Transverse colon (tissue), 4 donors: ENCODE measurements around the gene MDGA2. TPM values are rescaled to one million over a fixed set of nuclear protein-coding genes. Genes with fewer than 3 reads are reported as not detected.

ENCODE experiments used
- DNase-seq: peaks from one replicate; pipeline ENCODE4 v3.0.0-alpha.2; 2019
- H3K27ac ChIP-seq, 4 donors: fragments of 200-600 bp; sonication (generic); 2 replicates each; pipeline ENCODE4 v1.5.1; 2016 to 2018; ENCODE audit warnings: inconsistent platforms in 4 of 4
- H3K27me3 ChIP-seq: fragments of 200-600 bp; sonication (generic); 2 replicates; pipeline ENCODE4 v1.5.1; 2017; ENCODE audit warnings: inconsistent platforms
- H3K36me3 ChIP-seq, 4 donors: fragments of 200-600 bp; sonication (generic); 2 replicates each; pipeline ENCODE4 v1.5.1; 2017 to 2019; ENCODE audit warnings: inconsistent platforms in 4 of 4
- H3K4me1 ChIP-seq, 4 donors: fragments of 200-600 bp; sonication (generic); 2 replicates each; pipeline ENCODE4 v1.5.1; 2017 to 2020; ENCODE audit warnings: inconsistent platforms in 4 of 4
- H3K4me3 ChIP-seq, 4 donors: fragments of 200-600 bp; sonication (generic); 1 replicate in 1 of 4; 2 replicates in 3 of 4; pipeline versions ENCODE4 v1.5.1 to v1.6.1; 2017 to 2019; ENCODE audit warnings: inconsistent platforms in 4 of 4
- H3K9me3 ChIP-seq, 2 donors: fragments of 200-600 bp; sonication (generic); 2 replicates each; pipeline ENCODE4 v1.5.1; 2017 to 2019; ENCODE audit warnings: inconsistent platforms in 2 of 2
- CTCF ChIP-seq, 5 experiments: fragments of 200-600 bp in 3 of 5; fragments of 450-650 bp in 2 of 5; sonication (generic) in 3 of 5; IDR thresholded peaks; 1 replicate in 2 of 5; 2 replicates in 3 of 5; pipeline ENCODE4 v1.5.1; 2016 to 2017; ENCODE audit warnings: antibody characterized with exemption in 5 of 5, inconsistent platforms in 3 of 5, mild to moderate bottlenecking in 2 of 5, moderate library complexity in 1 of 5
- EP300 ChIP-seq: sonication (generic); formaldehyde crosslinking; IDR thresholded peaks from one replicate; pipeline ENCODE4 v1.6.1; 2017; ENCODE audit warnings: antibody characterized with exemption, low read depth
- POLR2A ChIP-seq: fragments of 450-650 bp; IDR thresholded peaks from one replicate; pipeline ENCODE4 v1.6.1; 2016; ENCODE audit warnings: antibody characterized with exemption, mild to moderate bottlenecking, moderate library complexity
- POLR2AphosphoS5 ChIP-seq, 3 donors: sonication (generic); formaldehyde crosslinking; IDR thresholded peaks; one replicate each; pipeline ENCODE4 v1.6.1; 2016; ENCODE audit warnings: antibody characterized with exemption in 3 of 3
- WGBS, 2 donors: methylation state at CpG; one replicate each; pipeline ENCODE4 v1.1.5; 2018; ENCODE audit warnings: low coverage in 1 of 2; 5-methylcytosine and 5-hydroxymethylcytosine counted together
- in situ Hi-C, 4 donors: fragments of 200-750 bp; cut with MboI; loops; one replicate each; pipeline versions ENCODE4 v1.15.0 to v1.15.1; 2017; ENCODE audit warnings: low sequenced_read_pairs in 3 of 4, low pct_ligation_motif_present in 1 of 4, low pct_unique_long_range_greater_than_20kb in 1 of 4
- intact Hi-C: fragments of 100-400 bp; cut with DNase I; formaldehyde crosslinking; loops from one replicate; pipeline ENCODE4 v1.15.1; 2023; ENCODE audit warnings: low total_unique reads
- total RNA-seq, 4 donors: library from RNA; depleted of rRNA; stranded (reverse); fragments of >200 nt; gene quantifications; one replicate each; pipeline ENCODE4 v1.1.0, GENCODE V29; 2016

MDGA2 gene
- total RNA-seq = not detected

- Histone ChIP-seq H3K36me3 (no peaks in the 10 kb centered on the region), H3K27ac (no peak within 1 kb of the TSS), H3K27me3 (peaks cover 53% of the 10 kb centered on the region), H3K4me1 (peaks cover 0 to 11% (median 0%) of the 10 kb centered on the region in 4 donors), H3K4me3 (peak within 1 kb of the TSS in 2 of 4 donors; percentile 2 to 36), H3K9me3 (no peaks in the 10 kb centered on the region)
- intact Hi-C loops = no loop called here
- WGBS, 2 donors = 0 to 19% methylated on average over 10 to 89 of the region's 90 CpGs
- TF ChIP-seq CTCF (IDR thresholded peaks at IDR 0.05) (no peak), POLR2AphosphoS5 (IDR thresholded peaks at IDR 0.05) (no peak), POLR2A (no peak), EP300 (no peak)
- in situ Hi-C loops = no loop called here
- no peak for DNase-seq
Observed at GRCh38 chr14:47675466-47676314, at the start of gene MDGA2. Gene MDGA2, minus strand, starts transcription at chr14:47675605.

DNA sequence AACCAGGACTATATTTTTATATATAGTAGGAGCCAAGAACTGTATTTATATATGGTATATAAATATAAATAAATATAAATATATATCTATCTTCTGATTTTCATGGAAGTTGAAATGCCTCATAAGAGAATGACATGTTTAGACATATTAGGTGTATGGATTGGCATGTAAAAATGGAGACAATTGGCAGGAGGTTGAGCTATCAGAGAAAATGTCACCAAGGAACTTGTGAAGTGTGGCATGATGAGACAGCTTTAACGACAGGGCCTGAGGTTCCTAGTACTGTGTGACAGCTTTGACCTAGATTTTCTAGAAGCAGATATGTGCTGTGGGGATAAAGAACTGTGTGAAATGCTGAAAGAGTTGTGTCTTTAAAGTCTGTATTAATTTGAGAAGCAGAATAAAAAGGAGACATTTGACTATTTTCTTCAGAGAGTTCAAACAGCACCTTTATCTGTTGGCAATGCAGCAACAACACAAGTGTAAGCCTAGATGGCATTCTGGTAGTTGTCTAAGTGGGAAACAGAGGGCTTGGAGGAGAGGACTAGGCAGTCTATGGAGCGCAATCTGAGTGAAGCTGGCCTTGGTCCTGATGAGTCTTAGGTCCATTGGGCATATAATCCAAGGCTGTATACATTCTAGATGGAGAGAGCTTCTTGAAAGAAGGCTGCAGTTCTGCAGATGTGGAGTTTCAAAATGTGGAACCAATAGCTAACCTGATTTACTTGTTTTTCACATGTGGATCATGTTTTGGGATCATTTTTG lies 47.7 kb upstream of the MDGA2 start:
- DNase-seq = no peak
- Histone ChIP-seq H3K4me3 (no peak overlapping the region), H3K27me3 (no peaks in the 10 kb centered on the region), H3K27ac (no peak overlapping the region), H3K4me1 (no peaks in the 10 kb centered on the region), H3K36me3 (no peaks in the 10 kb centered on the region), H3K9me3 (no peaks in the 10 kb centered on the region)
- in situ Hi-C loops = no loop called here
- intact Hi-C loops = no loop called here
- TF ChIP-seq EP300 = no peak
- TF ChIP-seq POLR2A = no peak
- TF ChIP-seq CTCF (IDR thresholded peaks at IDR 0.05) = no peak
- TF ChIP-seq POLR2AphosphoS5 (IDR thresholded peaks at IDR 0.05) = no peak
- WGBS, 2 donors = 85 to 86% methylated on average over 1 to 2 of the region's 2 CpGs

DNA sequence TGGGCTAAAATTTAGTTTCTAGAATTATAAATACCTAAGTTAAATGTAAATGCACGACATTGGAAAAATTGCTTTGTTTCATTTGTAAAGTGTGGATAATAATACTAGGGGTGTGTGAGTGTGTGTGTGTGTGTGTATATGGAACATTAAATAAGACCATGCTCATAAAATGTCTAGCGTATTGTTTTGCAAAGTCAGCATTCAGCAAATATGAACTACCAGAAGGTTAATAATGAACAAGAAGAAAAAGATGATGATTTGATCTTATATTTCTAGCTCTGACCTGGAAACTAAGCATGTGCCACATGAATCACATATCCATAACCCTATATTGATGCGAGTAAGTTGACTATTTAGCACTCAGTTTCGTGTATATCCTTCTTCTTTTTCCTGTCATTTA lies 44.9 kb upstream of the MDGA2 start:
- Histone ChIP-seq H3K27ac (no peak overlapping the region), H3K36me3 (no peaks in the 10 kb centered on the region), H3K9me3 (no peaks in the 10 kb centered on the region), H3K27me3 (no peaks in the 10 kb centered on the region), H3K4me3 (no peak overlapping the region), H3K4me1 (no peaks in the 10 kb centered on the region)
- in situ Hi-C loops = no loop called here
- WGBS, 2 donors = 63 to 66% methylated on average over 4 of the region's 4 CpGs
- DNase-seq = no peak
- intact Hi-C loops = no loop called here
- TF ChIP-seq POLR2A (no peak), CTCF (IDR thresholded peaks at IDR 0.05) (no peak), EP300 (no peak), POLR2AphosphoS5 (IDR thresholded peaks at IDR 0.05) (no peak)

DNA sequence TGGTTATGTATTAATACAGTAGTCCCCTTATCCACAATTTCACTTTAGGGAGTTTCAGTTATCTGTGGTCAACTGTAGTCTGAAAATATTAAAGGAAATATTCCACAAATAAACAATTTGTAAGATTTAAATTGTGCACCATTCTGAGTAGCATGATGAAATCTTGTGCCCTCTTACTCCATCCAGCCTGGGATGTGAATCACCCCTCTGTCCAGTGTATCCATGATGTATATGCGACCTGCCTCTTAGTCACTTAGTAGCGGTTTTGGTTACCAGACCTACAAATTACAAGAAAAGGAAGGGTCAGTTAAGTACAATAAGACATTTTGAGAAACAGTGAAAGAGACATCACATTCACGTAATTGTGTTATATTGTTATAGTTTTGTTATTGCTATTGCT lies 39.9 kb upstream of the MDGA2 start:
- no peak overlapping the region for H3K4me3 ChIP-seq
- no peaks in the 10 kb centered on the region for H3K27me3 ChIP-seq
- H3K27ac ChIP-seq = no peak overlapping the region
- no peaks in the 10 kb centered on the region for H3K9me3 ChIP-seq
- 63 to 81% methylated on average over 3 of the region's 3 CpGs for WGBS, 2 donors
- TF ChIP-seq CTCF (IDR thresholded peaks at IDR 0.05) (no peak), POLR2A (no peak), POLR2AphosphoS5 (IDR thresholded peaks at IDR 0.05) (no peak), EP300 (no peak)
- DNase-seq = no peak
- in situ Hi-C loops = no loop called here
- H3K36me3 ChIP-seq = no peaks in the 10 kb centered on the region
- H3K4me1 ChIP-seq = no peaks in the 10 kb centered on the region
- intact Hi-C loops = no loop called here
